ENCODE data around the gene OSBPL3.

- TF ChIP-seq CTCF (IDR thresholded peaks at IDR 0.05) (no peak), EP300 (IDR thresholded peaks at IDR 0.05) (no peak), POLR2AphosphoS5 (IDR thresholded peaks at IDR 0.05) (no peak), POLR2A (IDR thresholded peaks at IDR 0.05) (no peak)
These were observed 109.2 kb downstream of the OSBPL3 start for GRCh38 chr7:24870766-24871165.
